Brain pericyte (primary cell): Measurements from ENCODE around the gene PIEZO2.
"Not testable (repeated sequence)": the region's sequence is repeated elsewhere in the genome, so short reads cannot be mapped to it uniquely, and the experiment has no call there.

Experiments used
- DNase-seq: peaks from one replicate; pipeline ENCODE4 v3.0.0-alpha.2; 2012; ENCODE audit warnings: low read depth, low spot score

The PIEZO2 gene

GRCh38 chr18:10846657-10847407 lies 302.5 kb downstream of the PIEZO2 start:
- no peak for DNase-seq

- DNase-seq, result not testable (repeated sequence)
Observed at GRCh38 chr18:10846035-10846434, 303.3 kb downstream of the PIEZO2 start.

GRCh38 chr18:10843565-10843964 lies 305.8 kb downstream of the PIEZO2 start:
- DNase-seq, result no peak

GRCh38 chr18:10842861-10843260 lies 306.5 kb downstream of the PIEZO2 start:
- no peak for DNase-seq

- no peak for DNase-seq
Observed at GRCh38 chr18:10842371-10842770, 307.0 kb downstream of the PIEZO2 start.

GRCh38 chr18:10841203-10841602 lies 308.2 kb downstream of the PIEZO2 start:
- no peak for DNase-seq

- DNase-seq, result no peak
Observed at GRCh38 chr18:10840743-10841142, 308.6 kb downstream of the PIEZO2 start.

GRCh38 chr18:10839421-10839820 lies 309.9 kb downstream of the PIEZO2 start:
- DNase-seq, result no peak

GRCh38 chr18:10838553-10838952 lies 310.8 kb downstream of the PIEZO2 start:
- no peak for DNase-seq

GRCh38 chr18:10834128-10834815 lies 315.1 kb downstream of the PIEZO2 start:
- no peak for DNase-seq

- no peak for DNase-seq
Observed at GRCh38 chr18:10833656-10834055, 315.7 kb downstream of the PIEZO2 start.

- DNase-seq, result no peak
Observed at GRCh38 chr18:10826400-10826799, 323.0 kb downstream of the PIEZO2 start.

GRCh38 chr18:10822456-10822855 lies 326.9 kb downstream of the PIEZO2 start:
- no peak for DNase-seq

GRCh38 chr18:10820681-10821080 lies 328.7 kb downstream of the PIEZO2 start:
- DNase-seq, result no peak

GRCh38 chr18:10814336-10814735 lies 335.0 kb downstream of the PIEZO2 start:
- no peak for DNase-seq

GRCh38 chr18:10805587-10806118 lies 343.7 kb downstream of the PIEZO2 start:
- DNase-seq, result no peak

GRCh38 chr18:10804126-10804525 lies 345.2 kb downstream of the PIEZO2 start:
- DNase-seq, result no peak

GRCh38 chr18:10798727-10799550 lies 350.4 kb downstream of the PIEZO2 start:
- DNase-seq, result no peak

GRCh38 chr18:10797896-10798295 lies 351.5 kb downstream of the PIEZO2 start:
- no peak for DNase-seq

GRCh38 chr18:10794771-10795170 lies 354.6 kb downstream of the PIEZO2 start:
- DNase-seq, result no peak

GRCh38 chr18:10793730-10794370 lies 355.5 kb downstream of the PIEZO2 start:
- DNase-seq, result no peak

GRCh38 chr18:10792181-10792580 lies 357.2 kb downstream of the PIEZO2 start:
- DNase-seq, result no peak
